HG03354 (cell line): ENCODE measurements around the gene CD200R1L.

ENCODE experiments used
- ATAC-seq: cut with Tn5 transposase; IDR thresholded peaks from one replicate; pipeline ENCODE4 v1.9.1; 2021; ENCODE audit warnings: mild to moderate bottlenecking; ENCODE audit not compliant: unreplicated experiment, poor library complexity, severe bottlenecking

The CD200R1L gene

DNA sequence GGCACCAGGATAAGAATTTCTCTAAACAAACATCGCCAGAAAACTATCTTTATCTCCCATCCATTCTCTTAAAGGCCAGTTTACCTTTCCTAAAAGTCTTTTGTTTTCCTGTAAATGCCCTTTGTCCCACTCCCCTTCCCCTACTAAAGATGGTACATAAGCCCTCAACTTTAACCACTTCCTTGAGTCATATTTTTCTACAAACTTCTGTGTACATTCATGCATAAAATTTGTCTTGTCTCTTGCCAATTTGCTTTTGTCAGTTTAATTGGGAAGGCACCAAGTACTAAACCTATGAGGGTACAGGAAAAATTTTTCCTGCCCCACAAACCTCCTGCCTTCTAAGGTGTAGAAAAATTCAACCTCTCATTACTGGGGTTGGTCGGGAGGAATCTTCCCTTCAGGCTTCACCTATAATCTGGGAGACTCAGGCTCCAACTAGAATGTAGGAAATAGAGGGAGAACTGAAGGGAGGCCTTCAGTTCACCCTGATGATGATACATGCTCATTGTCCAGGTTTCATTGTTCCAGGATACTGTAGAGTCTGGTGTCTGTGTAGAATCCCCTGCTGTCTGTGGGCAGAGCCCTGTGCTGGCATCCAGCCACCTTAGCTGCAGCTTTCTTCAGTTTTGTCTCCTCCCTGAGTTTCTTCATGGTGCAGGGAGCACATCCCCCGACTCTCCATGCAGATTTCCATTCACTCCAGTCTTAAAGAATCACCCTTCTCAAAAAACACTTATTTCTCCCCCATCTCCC lies 53.2 kb downstream of the CD200R1L start:
- ATAC-seq: no peak

GRCh38 chr3:112791736-112792135 lies 54.9 kb downstream of the CD200R1L start:
- ATAC-seq: no peak

DNA sequence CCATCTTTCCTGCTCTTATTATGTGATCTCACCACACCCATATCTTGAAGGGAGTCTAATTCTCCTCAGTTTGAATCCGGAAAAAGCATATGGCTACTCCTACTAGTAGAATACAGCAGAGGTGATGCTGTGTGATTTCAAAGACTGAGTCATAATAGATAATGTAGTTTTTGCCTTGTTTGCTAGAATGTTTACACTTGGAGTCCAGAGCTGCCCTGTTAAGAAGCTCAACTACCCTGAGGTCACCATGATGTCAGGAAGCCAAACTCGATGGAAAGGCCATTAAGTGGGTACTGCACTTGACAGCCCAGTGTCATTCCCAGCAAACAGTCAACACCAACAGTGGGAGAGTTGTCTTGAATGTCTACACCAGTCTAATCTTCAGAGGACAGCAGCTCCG lies 56.9 kb downstream of the CD200R1L start:
- ATAC-seq: no peak

GRCh38 chr3:112786881-112787579 lies 59.6 kb downstream of the CD200R1L start:
- ATAC-seq: no peak

- ATAC-seq: no peak
Measured at GRCh38 chr3:112786002-112786590, 60.6 kb downstream of the CD200R1L start.

DNA sequence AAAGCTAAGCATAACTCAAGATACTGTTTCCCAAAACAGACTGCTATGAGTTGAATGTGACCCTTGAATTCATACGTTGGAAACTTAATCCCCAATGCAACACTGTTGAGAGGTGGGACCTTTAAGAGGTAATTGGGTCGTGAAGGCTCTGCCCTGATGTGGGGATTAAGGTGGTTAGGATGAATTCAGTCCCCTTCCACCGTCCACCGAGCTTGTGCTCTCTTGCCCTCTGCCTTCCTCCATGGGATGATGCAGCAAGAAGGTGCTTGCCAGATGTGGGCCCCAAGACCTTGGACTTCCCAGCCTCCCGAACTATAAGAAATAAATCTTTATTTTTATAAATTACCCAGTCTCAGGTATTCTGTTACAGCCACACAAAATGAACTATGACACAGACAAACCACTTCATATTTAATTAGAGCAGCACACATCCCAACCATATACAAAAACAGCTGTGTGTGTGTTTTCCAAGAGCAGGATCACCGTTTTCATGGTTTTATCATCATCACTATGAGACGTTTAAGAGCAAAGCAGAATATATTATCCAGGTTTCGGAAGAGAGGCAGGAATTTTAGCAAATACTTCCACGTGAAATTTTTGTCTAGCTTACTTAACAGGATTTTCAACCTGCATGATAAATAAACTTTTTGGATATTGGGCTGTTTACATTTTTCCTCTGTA lies 61.2 kb downstream of the CD200R1L start:
- ATAC-seq: no peak

DNA sequence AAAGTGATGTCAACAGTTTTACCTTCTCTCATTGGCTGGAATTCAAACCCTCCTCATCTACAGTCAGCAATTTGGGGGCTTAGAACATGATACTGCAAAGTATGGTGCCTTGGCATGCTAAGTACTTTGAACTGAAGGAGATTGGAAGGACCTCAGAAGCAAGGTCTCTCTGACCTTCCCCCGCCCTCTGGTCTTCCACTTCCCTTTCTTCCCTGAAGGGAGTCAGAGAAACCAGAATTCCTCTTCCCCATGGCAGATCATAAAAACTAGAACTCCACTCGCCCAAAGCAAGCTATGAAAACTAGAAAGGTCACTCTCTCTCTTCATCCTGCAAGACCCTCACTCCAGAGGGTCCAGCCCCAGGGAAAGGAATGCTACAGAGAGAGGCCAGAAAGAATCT lies 64.2 kb downstream of the CD200R1L start:
- ATAC-seq: no peak

GRCh38 chr3:112781599-112781998 lies 65.1 kb downstream of the CD200R1L start:
- no peak for ATAC-seq

DNA sequence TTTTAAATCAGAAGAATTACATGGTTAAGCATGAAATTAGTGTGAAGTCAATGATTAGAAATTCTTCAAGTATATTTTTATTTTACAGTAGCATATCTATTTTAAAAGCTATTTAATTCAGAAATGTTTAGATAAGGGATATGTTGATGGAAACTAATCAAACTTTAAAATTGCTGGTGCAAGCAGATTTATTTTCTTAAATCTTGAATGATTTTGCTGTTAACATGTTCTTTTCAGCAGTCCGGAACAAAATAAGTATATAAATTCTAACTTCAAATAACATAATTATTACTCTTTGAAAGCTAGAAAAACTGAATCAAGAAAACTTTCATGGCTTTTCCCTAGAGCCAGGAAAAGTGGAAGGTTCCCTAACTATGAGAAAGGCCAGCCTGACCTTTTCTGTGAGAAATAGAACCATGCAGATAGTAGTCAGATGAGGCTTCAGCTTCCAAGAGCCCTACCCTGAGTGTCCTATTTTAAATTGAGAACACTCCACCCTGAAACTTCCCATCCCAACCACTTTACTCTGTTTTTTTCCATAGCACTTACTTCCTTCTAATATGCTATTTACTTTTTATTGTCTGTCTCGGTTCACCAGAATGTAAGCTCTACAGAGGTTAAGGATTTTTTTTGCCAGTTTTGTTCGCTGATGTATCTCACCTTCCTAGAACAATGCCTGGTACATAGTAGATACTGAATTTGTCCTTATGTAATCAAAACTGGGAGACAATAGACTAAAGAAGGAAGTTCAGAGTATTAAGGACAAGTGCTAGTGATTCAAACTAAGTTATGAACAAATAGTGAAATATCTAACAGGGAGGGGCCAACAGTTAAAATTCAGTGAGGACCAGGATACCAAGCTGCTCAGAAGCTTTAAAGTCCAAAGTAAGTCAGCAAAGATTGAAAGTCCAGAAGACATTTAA lies 66.8 kb downstream of the CD200R1L start:
- no peak for ATAC-seq

GRCh38 chr3:112779011-112779410 lies 67.7 kb downstream of the CD200R1L start:
- ATAC-seq: no peak

DNA sequence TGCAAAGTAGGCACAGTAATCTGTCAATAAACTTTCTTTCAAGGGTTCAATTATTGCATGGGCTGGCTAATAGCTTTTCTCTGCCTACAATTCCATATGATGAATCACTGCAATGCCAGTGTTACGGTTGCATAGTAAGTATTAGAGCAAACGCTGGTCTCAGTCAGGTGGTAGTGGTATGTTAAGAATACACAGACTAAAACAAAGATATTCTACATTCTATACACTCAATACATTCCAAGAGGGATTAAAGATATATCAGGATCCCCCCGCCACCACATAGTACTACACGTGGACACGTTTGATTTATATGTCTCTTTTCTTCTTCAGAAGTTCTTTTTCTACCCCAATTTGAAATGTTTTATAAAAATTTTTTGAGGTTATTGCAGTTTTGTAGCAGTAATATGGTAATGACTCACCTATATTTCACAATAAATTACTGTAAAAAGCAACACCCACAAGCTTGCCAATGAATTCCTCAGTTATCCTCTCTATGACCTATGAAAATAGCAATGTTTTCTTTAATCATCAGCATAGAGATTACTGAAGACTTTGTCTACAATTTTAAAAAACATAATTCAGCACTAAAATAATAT lies 68.2 kb downstream of the CD200R1L start:
- no peak for ATAC-seq

DNA sequence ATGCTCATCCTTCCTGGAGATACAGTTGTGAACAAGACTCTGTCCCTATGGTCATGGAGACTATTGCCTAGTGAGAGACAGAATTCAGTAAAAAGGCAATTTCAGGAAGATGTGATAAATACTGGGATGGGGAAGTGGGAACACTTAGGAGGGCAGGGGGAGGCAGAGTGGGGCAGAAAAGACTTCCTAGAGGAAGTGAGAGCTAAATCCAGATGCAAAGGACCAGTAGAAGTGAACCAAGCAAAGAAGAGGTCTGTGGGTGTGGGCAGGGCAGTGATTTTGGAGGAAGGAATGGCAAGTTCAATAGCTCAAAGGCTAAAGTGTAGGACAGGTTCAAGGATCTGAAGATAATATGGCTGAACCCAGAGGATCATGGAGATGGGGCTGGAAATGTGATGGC lies 68.9 kb downstream of the CD200R1L start:
- ATAC-seq: no peak

GRCh38 chr3:112776836-112777235 lies 69.8 kb downstream of the CD200R1L start:
- ATAC-seq: no peak

GRCh38 chr3:112776000-112776399 lies 70.7 kb downstream of the CD200R1L start:
- ATAC-seq: peak; percentile 55

- ATAC-seq: no peak
Measured at GRCh38 chr3:112775011-112775742, 71.5 kb downstream of the CD200R1L start.

GRCh38 chr3:112774293-112774926 lies 72.3 kb downstream of the CD200R1L start:
- ATAC-seq: no peak

DNA sequence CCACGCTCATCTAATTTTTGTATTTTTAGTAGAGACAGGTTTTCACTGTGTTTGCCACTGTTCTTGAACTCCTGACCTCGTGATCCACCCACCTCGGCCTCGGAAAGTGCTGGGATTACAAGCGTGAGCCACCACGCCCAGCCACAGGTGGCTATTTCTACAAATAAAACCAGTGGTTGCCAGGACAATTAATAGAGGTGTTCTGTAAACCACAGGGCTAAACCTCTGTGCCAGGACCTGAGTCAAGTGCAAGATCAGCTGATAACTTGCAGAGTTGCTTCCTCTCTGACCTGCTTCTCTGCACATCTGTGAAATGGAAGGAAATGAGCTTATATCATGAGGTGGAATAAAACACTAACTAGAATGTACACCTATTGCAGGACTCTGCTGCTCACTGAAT lies 72.8 kb downstream of the CD200R1L start:
- no peak for ATAC-seq

DNA sequence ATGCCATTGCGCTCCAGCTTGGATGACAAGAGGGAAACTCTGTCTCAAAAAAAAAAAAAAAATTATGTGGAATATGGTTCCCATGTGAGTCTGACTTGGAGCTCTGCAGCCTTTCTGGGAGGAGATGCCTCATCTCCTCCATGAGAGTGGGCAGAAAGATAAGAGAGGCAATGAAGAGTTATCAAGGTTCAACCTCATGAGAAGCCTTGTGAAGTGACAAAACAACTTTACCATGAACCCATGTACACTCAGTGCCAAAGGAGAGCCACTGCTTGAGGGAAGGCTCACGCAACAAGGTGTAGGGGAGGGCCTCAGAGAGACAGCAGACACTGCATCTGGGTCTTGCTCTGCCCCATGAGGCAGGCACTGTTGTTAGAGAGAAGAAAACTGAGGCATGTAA lies 75.7 kb downstream of the CD200R1L start:
- no peak for ATAC-seq
